Stimulated activated CD4-positive, alpha-beta T cell treated with anti-CD3 and anti-CD28 coated beads, Interleukin-15, amount 100 ng/mL, for 24 hours (primary cell): ENCODE data around the gene LEKR1.
"Not testable (repeated sequence)": the region's sequence is repeated elsewhere in the genome, so short reads cannot be mapped to it uniquely, and the experiment has no call there.

Experiments used
- DNase-seq: peaks from one replicate; pipeline ENCODE4 v3.0.0-alpha.2; 2020

Gene LEKR1

DNA sequence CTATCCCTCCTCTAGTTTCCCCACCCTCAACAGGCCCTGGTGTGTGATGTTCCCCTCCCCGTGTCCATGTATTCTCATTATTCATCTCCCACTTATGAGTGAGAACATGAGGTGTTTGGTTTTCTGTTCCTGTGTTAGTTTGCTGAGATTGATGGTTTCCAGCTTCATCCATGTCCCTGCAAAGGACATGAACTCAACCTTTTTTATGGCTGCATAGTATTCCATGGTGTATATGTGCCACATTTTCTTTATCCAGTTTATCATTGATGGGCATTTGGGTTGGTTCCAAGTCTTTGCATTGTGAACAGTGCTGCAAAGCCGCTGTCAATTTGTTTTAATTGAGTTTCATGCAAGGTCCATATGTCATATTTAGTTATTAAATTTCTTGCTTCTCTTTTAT lies 88.1 kb downstream of the LEKR1 start:
- DNase-seq, result not testable (repeated sequence)

DNA sequence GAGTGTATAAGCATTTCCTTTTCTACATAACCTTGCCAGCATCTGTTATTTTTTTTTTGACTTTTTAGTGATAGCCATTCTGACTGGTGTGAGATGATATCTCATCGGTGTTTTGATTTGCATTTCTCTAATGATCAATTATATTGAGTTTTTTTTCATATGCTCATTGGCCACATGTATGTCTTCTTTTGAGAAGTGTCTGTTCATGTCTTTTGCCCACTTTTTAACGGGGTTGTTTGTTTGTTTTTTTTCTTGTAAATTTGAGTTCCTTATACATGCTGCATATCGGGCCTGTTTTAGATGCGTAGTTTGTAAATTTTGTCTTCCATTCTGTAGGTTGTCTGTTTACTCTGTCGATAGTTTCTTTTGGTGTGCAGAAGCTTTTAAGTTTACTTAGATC lies 89.2 kb downstream of the LEKR1 start:
- DNase-seq, result no peak

DNA sequence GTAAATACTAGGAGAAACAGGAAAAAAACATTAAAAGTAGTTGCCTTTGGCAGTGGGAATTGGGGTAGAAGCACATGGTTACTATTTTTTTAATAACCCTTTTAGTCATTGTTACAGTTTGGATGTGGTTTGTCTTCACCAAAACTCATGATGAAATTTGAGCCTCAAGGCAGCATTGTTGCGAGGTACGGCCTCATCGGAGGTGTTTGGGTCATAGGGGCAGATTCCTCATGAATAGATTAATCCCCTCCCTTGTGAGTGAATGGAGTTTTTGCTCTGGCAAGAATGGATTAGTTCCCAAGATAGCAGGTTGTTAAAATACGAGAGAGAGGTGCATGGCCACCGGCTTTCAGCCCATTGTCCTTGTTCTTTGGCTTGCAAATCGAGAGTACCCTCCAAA lies 92.6 kb downstream of the LEKR1 start:
- no peak for DNase-seq

DNA sequence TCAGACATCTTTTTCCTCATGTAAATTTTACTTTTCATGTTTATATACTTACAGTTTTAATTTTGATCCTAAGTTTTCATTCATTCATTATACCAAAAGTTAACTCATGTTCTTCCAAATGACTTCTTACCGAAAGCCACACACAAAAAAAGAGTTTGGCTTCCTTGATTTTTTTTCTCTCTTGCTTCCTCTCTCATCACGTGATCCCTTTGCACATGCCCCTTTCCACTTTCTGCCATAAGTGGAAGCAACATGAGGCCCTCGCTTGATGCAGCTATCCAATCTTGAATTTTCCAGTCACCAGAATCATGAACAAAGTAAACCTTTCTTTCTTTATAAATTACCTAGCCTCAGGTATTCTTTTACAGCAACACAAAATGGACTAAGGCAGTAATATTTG lies 93.7 kb downstream of the LEKR1 start:
- no peak for DNase-seq

DNA sequence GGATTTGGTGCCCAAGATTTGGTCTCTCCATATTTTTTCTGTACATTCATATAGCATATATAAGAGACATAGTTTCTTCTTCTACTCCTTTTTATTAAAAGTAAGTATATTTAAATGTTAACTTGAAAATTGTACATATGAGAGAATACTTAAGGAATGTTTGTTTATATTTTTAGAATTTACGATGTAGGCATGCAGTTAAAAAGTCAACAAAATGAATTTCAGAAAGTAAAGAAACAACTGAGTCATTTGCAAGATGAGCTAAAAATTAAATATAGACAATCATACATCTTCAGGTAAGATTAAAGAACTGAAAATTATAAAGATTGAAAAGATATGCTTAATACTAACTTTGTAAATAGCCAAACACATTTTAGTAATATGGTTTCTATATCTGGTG lies 94.2 kb downstream of the LEKR1 start:
- no peak for DNase-seq

- DNase-seq, result no peak
These were observed 97.2 kb downstream of the LEKR1 start for GRCh38 chr3:156923349-156923748.

GRCh38 chr3:156938724-156939123 lies 112.6 kb downstream of the LEKR1 start:
- DNase-seq, result no peak

- DNase-seq, result no peak
These were observed 113.2 kb downstream of the LEKR1 start for GRCh38 chr3:156939315-156939714.

- DNase-seq, result no peak
These were observed 115.2 kb downstream of the LEKR1 start for GRCh38 chr3:156941311-156941710.

DNA sequence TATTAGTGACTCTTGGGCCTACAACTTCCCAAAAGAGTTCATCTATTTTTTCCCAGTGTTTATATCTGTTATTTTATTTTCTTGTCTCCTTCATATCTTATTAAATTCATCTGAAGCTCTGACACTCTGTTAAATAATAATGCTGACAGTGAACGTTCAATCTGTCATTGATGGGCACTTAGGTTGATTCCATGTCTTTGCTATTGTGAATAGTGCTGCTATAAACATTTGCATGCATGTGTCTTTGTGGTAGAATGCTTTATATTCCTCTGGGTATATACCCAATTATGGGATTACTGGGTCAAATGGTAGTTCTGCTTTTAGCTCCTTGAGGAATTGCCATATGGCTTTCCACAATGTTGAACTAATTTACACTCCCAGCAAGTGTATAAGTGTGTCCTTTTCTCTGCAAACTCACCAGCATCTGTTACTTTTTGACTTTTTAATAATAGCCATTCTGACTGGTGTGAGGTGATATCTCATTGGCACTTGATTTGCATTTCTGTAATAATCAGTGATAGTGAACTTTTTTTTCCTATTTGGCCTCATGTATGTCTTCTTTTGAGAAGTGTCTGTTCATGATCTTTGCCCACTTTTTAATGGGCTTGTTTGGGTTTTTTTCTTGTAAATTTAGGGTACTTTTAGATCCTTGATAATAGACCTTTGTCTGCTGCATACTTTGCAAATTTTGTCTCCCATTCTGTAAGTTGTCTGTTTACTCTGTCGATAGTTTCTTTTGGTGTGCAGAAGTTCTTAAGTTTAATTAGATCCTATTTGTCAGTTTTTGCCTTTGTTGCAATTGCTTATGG lies 122.5 kb downstream of the LEKR1 start:
- DNase-seq, result no peak

DNA sequence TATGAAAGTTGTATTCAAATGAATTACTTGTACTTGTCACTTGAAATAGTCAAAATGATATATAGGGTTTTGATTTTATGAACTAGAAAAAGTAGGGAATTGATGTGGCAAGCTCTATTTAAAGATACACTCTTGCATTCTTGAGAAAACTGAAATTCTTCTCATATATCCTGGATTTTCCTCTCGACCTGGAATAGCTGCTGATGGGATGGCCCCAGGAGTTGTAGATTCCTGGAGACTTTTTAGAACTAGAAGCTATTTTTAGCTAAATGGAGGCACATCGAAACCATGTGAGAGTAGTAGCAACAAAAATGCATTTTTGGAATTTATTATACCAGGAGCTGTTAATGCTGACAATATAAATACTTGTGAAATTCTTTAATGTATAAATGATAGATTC lies 125.9 kb downstream of the LEKR1 start:
- no peak for DNase-seq

DNA sequence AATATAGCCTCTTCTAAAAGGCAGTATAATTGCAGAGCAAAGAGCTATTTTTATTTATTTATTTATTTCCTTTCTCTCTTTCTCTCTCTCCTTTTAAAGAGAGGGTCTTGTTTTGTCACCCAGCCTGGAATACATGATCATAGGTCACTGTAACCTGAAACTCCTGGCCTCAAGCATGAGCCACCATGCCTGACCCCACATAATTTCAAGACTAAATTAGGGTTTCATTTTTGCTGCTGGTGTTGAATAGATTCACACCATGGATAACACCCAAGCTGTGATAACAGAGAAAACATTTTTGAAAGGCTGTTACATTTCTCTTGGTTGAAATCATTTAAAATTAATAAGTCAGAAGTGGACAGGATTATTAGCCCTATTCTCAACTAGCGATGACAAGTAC lies 131.6 kb downstream of the LEKR1 start:
- no peak for DNase-seq

DNA sequence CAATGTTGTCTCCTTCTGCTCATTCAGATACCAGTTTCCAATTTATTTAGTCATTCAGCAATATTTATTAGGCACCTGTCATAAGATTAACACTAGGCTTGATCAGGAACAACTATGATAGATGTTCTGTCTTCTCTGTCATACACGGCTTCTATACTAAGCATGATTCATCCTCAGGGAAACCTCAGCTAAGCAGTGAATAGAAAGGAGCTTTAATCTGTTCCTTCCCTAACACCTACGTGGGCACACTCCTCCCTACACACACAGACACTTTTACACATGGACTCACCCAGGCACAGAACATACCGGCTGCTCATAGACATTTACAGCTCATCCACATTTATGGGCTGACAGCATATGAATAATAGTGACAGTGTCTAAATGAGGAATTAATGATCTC lies 136.9 kb downstream of the LEKR1 start:
- DNase-seq, result no peak

DNA sequence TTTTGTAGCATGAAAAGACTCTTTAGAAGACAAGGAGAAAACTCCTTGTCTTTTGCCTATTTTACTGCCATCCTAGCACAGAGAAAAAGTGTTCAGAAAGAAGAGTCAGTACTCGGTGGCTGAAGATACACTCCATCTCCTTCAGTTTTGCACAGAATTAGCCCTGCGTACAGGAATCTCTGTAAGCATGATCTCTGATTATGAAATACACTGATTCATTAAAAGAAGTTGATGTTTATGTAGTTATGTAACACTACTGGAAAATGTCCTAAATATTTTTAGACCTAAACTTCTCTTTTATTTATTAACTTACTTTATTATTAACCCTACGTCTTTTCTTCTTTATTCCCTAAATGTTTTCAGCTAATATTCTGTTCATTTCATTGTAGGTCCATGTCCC lies 138.4 kb downstream of the LEKR1 start:
- no peak for DNase-seq

DNA sequence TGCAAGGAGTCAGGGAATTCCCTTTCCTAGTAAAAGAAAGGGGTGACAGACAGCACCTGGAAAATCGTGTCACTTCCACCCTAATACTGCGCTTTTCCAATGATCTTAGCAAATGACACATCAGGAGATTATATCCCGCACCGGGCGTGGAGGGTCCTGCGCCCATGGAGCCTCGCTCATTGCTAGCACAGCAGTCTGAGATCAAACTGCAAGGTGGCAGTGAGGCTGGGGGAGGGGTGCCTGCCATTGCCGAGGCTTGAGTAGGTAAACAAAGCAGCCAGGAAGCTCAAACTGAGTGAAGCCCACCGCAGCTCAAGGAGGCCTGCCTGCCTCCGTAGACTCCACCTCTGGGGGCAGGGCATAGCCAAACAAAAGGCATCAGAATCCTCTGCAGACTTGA lies 140.2 kb downstream of the LEKR1 start:
- DNase-seq, result not testable (repeated sequence)

DNA sequence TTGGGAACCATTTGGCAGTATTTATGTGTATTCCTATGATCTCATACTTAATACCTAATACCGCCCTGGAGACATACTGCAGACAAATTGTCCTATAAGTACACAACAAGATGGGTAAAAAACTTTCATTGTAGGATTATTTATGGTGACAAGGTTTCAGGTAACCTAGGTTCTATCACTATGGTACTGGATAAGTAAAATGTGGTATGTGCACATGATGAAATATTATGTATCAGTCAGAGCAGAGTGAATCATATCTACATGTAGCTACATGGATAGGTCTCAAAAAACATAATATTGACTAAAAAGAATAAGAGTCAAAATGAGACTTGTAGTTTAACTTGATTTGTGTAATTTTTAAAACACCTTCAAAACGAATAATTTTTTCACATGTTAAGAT lies 147.8 kb downstream of the LEKR1 start:
- DNase-seq, result no peak

- DNase-seq, result no peak
These were observed 148.8 kb downstream of the LEKR1 start for GRCh38 chr3:156974931-156975330.

DNA sequence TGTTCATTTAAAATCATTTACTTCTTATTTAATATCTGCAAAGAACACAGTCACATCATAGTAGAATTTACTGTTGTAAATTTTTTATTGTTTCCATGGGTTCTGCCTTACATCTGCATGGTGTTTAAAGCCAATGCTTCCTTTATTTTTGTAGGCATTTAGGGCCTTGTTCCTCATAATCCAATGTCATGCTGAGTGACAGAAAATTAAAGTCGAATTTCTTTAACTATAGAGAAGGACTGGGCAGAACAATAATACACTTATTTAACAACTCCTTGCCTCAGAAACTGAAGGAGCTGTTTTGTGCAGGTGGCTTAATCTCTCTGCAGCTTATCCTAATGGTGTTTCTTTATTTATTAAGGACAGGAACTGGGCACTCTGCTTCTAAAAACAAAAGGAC lies 149.6 kb downstream of the LEKR1 start:
- no peak for DNase-seq

- DNase-seq, result no peak
These were observed 150.8 kb downstream of the LEKR1 start for GRCh38 chr3:156976933-156977332.

DNA sequence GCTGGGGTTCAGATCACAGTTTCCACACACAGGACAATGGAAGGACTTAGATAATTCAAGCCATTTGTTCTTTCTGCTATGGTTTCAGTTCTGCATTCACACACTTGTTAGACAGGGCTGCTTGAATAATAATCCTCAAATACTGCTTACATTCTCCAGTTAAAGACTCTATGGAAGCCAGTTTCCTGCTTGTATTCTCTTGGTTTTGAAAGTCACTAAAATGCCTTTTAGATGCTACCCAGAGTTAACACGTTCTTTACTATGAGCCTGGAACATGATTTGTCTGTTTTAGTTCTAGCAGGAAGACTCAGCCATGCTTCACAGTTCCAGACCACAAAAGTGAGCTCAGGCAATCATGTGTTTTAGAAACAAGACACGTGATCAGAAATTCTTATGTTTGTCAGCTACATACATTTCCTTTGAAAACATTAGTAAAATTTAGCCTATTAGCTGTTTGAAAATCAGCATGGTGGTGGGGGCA lies 152.4 kb downstream of the LEKR1 start:
- no peak for DNase-seq

DNA sequence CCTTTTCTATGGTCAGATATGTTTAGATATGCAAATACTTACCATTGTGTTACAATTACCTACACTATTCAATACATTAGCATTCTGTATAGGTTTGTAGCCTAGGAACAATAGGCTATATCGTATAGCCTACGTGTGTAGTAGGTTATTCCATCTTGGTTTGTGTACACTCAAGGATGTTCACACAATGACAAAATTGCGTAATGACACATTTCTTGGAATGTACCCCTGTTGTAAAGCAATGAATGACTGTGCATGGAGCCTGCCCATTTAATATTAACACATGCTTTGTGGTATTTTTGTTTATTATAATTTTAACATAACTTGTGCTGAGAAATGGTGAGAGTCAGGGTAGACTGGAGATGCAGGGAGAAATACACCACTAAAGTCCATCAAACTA lies 154.9 kb downstream of the LEKR1 start:
- DNase-seq, result no peak

- no peak for DNase-seq
These were observed 157.4 kb downstream of the LEKR1 start for GRCh38 chr3:156983559-156983958.

DNA sequence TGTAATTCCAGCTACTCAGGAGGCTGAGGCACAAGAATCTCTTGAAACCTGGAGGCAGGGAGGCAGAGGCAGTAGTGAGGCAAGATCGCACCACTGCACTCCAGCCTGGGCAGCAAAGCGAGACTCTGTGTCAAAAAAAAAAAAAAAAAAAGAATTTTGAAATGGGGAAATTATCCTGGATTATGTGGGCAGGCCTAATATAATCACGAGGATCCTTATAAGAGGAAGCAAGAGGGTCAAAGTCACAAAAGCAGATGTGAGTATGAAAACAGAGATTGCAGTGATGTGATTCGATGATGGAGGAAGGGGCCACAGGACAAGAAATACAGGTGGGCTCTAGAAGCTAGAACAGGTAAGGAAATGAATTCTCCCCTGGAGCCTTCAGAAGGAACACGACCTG lies 159.6 kb downstream of the LEKR1 start:
- no peak for DNase-seq

GRCh38 chr3:156987946-156988345 lies 161.8 kb downstream of the LEKR1 start:
- no peak for DNase-seq

GRCh38 chr3:156997351-156997750 lies 171.2 kb downstream of the LEKR1 start:
- DNase-seq, result no peak
